Measurements from ENCODE around the gene TMEM43.
"Not testable (repeated sequence)": the region's sequence is repeated elsewhere in the genome, so short reads cannot be mapped to it uniquely, and the experiment has no call there.

TMEM43 gene, protein sequence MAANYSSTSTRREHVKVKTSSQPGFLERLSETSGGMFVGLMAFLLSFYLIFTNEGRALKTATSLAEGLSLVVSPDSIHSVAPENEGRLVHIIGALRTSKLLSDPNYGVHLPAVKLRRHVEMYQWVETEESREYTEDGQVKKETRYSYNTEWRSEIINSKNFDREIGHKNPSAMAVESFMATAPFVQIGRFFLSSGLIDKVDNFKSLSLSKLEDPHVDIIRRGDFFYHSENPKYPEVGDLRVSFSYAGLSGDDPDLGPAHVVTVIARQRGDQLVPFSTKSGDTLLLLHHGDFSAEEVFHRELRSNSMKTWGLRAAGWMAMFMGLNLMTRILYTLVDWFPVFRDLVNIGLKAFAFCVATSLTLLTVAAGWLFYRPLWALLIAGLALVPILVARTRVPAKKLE

DNA sequence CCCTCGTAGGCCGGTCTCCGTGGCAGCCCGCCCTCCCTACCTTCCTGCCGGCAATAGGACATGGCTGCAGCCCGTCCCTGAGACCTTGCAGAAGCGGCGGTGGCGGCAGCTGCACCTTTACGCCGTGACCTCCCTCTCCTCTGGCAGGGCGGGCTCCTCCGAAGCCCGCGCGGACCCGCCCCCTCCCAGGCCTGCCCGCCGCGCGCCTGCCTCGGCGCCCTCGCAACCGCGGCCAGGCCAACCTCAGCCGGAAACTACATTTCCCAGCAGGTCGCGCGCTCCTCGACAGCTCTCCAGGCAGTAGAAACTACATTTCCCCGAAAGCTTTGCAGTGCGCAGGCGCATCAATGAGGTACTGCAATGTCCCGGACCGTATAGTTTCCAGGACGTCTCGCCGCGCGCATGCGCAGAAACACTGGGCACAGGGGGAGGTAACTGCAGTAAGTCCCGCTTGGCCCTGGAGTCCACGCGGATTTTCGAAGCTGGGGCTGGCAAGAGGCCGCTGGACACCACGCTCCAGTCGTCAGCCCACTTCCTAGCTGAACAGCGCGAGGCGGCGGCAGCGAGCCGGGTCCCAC lies at the start of gene TMEM43, which contains the start of gene CHCHD4:
TSS of gene TMEM43 (plus strand) at position 438 of the 578 bp plus-strand sequence. CDS start 142 bp downstream, outside the sequence.
TSS of gene CHCHD4 (minus strand) at position 256 of the 578 bp plus-strand sequence. CDS start at position 62, 194 bp downstream.
- DNase-seq = peak; percentile 99

DNA sequence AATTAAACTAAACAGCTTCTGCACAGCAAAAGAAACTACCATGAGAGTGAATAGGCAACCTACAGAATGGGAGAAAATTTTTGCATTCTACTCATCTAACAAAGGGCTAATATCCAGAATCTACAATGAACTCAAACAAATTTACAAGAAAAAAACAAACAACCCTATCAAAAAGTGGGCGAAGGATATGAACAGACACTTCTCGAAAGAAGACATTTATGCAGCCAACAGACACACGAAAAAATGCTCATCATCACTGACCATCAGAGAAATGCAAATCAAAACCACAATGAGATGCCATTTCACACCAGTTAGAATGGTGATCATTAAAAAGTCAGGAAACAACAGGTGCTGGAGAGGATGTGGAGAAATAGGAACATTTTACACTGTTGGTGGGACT lies 49.6 kb upstream of the TMEM43 start:
- DNase-seq = not testable (repeated sequence)

DNA sequence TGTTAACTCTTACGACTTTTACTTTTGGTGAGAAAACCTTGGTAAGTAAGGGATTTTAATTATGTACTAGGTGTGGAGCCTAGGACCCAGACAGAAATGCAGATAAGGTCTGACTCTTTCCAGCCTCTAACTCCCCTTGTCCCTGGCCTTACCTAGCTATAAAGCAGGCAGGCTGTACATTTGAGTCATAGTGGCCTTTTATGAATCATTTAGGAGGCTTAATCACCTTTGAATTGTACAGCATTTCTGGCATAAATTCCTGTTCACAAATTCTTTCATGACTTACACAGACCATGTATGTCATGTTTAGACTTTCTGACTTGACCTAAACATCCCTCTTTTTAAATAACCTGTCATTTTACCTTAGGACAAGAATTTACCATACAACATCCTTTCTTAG lies 47.5 kb upstream of the TMEM43 start:
- no peak for DNase-seq

DNA sequence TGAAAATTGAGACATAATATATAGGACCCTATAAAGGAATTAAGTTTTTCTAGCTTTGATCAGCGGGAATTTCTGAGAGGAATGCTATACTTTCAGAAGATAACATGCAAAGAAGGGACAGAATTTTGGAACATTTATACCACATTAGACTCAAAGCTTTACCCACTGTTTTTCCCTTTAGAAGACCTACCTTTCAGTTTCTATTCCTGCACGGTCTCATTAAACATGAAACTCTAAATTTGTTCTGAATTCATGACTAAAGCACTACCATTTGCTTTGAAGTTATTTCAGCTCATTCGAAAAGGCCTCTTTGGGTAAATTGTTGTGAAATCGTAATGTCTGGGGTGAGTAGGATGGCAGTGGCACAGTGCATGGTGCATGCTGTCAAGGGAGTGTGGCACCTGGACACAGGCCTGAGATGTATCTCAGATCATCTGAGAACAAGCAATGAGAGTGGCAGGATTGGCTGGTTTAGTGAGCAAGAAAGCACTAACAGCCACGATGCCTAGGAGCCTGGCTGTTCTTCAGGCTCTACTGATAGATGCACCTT lies 42.7 kb upstream of the TMEM43 start:
- DNase-seq = no peak

DNA sequence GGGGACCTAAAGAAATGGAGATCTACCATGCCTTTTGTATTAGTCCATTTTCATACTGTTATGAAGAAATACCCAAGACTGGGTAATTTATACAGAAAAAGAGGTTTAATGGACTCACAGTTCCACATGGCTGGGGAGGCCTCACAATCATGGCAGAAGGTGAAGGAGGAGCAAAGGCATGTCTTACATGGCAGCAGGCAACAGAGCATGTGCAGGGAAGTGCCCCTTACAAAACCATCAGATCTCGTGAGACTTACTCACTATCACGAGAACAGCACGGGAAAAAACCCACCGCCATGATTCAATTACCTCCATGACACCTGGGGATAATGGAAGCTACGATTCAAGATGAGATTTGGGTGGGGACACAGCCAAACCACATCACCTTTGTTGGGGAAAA lies 37.4 kb upstream of the TMEM43 start:
- DNase-seq = not testable (repeated sequence)

DNA sequence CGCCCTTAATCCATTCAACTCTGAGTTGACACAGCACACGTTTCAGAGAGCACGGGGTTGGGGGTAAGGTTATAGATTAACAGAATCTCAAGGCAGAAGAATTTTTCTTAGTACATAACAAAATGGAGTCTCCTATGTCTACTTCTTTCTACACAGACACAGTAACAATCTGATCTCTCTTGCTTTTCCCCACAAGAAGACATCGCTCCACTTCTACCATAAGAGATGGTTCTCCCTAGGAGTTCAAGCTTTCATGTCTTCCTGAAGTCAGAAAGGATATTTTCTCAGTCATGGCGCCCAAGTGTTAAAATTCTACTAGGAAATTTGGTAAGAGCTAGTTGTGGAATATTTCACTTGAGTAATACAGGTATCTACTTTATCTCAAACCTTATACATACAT lies 32.9 kb upstream of the TMEM43 start:
- not testable (repeated sequence) for DNase-seq

DNA sequence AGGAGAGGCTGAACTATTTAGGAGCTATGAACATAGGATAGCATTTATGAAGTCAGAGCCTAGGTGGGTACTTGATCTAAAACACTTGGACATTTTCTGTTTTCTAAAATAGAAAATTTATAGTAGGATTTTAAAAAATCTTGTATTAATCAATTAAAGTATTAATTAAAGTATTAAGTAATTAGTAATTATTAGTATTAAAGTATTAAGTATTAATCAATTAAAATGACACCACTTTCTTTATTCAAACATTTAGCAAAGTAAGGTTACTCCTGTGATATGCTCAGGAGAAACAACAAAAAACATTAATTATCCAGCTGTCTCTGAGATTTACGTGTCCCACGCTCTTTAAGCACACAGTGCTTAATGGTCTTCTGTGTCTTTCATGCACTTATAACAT lies 32.4 kb upstream of the TMEM43 start:
- DNase-seq = no peak

DNA sequence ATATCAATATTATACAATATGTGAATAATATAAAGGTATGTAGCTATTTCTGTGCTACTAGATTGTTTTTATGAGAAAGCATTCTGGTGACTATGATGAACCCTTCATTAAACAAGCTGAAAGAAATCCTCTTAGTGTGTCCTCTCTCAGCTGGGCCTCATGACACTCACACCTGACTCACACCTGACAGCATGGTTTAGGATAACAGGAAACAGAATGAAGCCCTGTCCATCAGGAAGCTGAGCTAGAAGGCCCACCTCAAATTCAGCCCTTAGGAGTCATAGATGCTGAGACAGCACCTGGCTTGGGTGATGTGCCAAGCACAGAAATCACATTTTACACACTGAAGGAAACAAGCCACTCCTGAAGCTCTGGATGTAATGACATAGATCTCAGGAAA lies 31.0 kb upstream of the TMEM43 start:
- DNase-seq = no peak

DNA sequence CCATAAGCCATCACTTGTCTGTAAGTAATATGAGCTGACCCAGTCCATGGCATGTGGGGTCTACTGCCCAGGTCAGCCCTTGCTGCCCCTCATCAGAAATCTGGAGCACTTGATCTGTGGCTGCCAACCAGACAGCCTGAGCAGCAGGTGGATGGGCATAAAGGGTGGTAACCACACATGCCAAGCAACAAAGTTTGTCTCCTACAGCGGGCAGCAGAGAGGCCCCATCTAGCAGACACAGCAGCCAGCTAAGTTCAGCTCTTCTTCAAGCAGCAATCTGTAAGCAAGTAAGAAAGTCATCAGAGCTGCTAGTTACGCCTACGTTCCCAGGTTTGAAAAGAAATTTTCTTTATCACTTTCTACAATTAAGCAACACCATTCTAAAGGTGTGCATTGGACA lies 28.1 kb upstream of the TMEM43 start:
- no peak for DNase-seq

DNA sequence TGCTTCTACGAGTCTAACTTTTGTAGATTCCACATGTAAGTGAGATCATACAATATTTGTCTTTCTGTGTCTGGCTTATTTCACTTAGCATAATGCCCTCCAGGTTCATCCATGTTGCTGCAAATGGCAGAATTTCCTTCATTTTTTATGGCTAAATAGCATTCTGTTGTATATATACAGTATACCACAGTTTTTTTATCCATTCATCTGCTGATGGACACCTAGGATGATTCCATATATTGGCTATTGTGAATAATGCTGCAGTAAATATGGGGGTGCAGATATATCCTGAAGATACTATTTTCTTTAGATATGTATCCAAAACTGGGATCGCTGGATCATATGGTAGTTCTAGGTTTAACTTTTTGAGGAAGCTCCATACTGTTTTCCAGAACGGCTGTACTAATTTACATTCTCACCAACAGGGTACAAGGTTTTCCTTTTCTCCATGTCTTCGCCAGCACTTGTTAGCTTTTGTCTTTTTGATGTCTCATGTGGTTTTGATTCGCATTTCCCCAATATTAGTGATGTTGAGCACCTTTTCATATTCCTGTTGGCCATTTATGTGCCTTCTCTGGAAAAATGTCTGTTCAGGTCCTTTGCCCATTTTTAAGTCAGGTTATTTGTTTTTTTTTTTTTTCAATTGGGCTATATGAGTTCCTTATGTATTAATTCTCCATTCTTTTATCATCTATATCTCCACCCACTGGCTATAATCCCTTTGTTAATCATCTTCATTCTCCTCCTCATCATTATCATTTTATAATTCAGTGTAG lies 27.0 kb upstream of the TMEM43 start:
- DNase-seq = no peak

DNA sequence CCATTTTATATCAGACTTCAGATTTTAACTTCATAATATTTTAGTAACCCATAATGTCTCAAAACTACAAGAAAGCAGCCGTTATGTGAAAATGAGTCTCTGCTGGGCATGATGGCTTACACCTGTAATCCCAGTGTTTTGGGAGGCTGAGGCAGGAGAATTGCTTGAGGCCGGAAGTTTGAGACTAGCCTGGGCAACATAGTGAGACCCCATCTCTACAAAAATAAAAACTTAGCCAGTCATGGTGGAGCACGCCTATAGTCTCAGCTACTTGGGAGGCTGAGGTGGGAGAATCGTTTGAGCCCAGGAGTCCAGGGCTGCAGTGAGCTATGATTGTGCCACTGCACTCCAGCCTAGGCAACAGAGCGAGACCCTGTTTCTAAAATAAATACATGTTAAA lies 15.0 kb upstream of the TMEM43 start:
- DNase-seq = not testable (repeated sequence)

DNA sequence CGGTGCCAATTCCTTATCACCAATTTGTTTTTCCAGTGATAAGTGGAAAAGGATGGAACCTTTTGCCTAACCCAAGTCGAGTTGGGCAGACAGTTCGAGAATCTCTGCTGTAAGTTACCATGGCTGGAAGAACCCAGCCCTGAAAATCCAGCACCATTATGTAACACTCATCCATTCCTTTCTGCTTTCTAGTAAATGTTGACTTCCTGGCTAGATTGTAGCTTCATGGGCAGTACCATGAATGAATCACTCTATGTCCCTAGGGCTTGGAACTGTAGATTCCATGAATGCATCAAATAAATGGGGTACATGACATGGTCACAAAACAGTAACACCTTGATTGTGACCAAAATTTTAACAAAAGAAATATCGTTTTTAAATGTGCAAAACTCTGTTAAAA lies 14.2 kb upstream of the TMEM43 start:
- peak; percentile 40 for DNase-seq

DNA sequence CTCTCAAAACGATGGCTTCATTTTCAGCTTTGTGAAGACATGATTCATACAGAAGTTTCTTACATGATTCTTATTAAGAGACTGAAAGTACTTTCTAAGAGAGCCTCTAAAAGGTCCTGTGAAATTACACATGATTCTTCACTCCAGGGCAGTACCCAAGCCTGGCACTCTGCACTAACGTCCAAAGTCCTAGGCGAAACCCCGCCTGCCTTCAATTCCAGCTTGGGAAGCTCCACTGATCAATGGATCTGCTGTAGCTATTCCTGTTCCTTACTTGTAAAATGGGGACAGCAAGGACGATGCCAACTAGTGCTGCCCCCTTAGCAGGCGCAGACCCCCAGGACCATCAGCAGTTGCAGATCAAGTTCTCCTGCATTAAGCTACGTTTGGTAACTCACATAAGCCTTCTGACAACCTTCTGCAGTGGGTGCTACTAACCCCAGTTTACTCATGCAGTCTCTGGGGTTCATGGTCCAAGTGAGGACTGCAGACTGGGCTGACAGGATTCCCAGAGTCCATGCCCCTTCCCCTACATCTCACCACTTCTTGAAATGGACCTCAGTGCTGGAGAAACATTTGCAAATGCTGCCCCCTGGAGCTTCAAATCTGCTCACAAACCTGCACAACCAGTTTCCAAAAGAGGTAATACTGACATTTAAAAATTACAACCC lies 10.8 kb upstream of the TMEM43 start:
- no peak for DNase-seq

DNA sequence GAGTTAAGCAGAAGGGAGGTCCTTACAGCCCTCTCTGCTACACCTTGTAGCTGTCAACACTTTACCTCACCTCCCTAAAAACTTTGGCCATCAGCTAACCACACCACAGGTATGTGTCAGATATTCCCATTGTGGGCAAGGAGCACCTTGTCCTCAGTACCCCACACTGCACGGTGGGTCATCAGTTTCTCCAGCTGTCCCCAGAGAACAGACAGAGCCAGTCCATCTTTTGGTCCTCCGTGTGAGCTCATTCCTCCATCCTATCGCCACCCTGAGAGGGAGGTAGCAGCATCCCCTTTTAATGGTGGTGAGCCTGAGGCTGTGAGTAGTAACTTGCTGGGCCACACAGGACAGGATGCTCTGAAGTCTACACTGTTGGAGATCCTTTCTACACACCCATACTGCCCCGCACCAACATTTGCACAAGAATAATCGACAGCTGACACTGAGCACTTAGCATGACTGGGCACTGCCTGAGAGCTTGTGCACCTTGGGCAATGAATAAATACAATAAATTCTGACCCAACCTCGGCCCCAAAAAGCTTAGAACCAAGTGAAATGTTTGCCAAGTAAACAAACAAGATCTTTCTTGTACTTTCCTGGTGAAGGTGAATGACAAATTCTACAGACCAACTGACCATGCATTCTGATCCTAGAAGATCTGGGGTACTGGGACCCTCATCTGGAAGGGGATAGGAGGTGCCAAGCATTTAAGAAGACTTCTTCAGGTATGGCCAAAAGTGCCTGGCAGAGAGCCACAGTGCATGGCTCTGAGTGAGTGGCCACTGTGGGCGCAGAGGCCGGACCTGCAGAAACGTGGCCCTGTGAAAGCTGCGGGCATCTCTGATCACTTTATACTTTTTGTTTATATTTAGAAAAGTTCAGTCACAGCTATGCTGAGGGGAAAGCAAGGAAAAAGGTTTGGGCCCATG lies 7.1 kb upstream of the TMEM43 start:
- no peak for DNase-seq

DNA sequence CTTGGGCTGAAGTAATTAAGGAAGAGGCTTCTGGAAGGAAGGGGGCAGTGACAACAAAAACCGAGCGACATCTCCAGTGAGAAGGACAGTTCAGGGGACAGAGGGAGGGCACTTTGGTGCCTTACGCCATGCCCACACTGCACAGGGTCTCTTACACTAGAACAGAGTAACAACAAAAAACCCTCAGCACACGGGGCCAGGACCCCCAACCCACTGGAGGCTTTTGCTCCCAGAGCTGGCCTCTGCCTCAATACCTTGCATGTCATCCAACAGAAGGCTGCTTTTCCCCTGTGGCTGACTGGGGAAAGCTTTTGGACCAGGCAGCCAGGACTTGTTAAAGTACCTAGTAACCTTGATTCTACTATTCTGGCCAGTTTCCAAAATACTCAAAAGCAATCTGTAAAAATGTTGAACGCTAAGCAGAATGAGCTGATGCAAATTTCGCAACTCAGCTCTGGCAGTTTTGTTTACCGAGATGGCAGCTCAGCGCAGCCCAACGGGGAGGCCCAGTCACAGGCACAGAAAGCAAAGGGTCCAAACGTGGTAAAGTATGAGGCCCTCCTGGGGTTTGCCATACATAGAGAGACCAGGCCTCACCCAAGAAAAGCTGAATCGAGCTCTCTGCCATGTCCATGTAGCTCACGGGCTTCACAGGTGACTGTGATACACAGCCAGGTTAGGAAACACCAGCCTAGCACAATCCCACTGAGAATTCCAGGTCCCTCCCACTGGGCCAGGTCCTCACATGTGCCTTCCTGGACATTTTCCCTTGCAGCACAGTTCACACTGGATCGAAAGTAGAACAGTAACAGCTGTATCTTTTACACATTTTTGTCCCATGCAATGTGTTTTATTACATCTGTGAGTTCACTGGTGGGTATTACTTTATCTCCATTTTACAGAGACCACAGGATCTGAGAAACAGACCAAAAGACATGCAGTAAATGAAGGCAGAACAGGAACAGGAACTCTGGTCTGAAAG lies 6.2 kb upstream of the TMEM43 start:
- no peak for DNase-seq

DNA sequence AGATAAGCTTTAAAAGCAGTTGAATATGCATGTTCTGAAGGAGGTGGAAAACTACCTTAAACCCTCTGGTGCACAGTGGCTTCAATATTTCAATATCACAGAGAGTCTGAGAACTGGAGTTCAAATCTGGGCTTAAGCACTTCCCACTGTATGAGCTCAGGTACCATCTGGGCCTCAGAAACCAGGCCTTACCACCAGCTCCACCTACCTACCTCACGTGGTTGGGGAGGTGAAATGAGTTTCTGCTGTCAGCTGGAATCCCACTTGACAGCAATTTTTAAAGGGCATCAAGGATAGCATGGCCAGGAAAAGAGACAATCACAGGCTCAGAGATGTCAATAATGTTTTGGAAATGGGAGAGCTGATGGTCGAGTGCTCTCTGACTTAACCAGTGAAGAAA lies 5.2 kb upstream of the TMEM43 start:
- DNase-seq = no peak

DNA sequence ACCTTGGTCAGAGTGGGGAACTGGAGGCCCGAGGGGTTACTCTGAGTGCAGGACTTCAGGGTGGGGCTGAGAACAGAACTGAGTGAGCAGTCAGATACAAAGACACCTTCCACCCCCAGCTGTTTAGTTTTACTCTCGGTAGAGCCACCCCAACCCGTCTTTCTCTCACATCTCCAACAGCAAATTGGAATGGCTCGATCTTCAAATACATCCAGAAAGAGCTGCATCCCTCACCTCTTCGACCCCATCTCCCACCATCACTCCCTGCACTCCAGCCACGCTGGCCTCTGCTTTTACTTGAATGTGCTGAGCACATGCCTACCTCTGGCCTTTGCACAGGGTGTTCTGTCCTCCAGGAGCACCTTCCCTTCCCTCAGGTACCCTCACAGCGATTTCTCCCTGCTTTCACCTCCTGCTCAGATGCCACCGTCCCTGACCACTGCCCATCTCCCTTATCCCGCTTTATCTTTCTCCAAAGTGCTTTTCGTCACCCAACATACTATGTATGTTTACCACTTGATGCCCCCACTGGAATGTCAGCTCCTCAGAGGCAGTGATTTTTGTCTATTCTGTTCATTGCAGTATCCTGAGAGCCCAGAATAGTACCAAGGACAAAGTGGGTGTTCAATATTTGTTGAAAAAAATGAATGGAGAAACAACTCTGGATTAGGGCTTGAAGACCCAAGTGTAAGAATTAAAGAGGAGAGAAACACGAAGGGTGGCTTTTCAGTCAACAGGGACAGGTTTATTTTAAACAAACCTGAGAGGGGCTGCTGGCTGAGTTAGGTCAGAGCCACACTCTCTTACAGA lies 4.5 kb upstream of the TMEM43 start:
- DNase-seq = no peak

DNA sequence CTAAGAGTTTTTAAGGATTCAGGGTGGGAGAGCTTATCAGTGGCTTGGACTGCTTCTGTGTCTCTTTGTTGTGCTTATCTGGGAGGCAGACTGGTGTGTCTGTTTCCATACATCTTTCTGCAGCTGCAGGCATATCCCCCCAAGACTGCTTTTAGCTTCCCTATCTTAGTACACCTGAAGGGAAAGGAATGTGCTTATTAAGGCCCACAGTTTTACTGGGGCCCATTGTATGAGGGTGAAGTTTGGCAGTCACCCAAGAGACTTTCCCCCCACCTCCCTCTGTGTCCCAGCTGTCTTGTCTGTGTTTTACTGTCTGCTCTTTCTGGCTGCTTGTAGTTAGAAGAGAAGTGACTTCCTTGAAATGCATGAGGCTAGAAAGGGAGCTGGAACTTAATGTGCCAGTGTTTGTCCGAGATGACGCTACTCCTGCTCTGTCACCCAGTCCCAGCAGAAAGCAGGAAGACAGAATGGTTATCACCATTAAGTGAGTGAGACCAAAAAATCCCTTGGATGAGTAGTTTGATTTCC lies 3.9 kb upstream of the TMEM43 start:
- not testable (repeated sequence) for DNase-seq

DNA sequence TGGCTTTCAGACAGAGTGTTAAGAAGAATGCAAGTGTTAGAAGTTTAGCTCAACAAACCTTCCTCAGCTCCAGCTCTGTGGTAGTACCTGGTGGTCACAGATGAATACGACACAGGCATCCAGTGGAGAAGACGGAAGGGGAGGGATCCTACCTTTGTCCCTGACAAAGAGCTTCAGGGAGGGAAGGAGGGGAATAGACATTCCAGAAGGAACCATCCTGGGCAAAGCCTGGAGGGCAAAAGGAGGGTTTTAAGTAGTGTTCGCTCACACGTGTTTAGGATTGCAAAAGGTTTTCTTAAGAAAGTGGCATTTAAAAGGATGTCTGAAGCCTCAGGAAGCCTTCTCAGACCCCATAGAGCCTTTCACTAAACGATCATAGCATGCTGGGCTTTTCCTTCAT lies 3.0 kb upstream of the TMEM43 start:
- no peak for DNase-seq
